Neural progenitor cell (in vitro differentiated cells): ENCODE measurements around the gene TMCO4.

Experiments used
- EZH2 ChIP-seq: fragments of 200-600 bp; sonication (generic); IDR thresholded peaks from 2 replicates; pipeline ENCODE4 v1.6.1; 2017; ENCODE audit warnings: antibody characterized with exemption, mild to moderate bottlenecking, moderate library complexity
- EZH2phosphoT487 ChIP-seq: fragments of 200-600 bp; sonication (generic); IDR thresholded peaks from 2 replicates; pipeline ENCODE4 v1.6.1; 2017; ENCODE audit warnings: antibody characterized with exemption
- TF ChIP-seq, protein P1 (sequence below): fragments of 200-600 bp; sonication (generic); IDR thresholded peaks from 2 replicates; pipeline ENCODE4 v1.5.1; 2017; ENCODE audit warnings: antibody characterized with exemption, mild to moderate bottlenecking

DNA sequence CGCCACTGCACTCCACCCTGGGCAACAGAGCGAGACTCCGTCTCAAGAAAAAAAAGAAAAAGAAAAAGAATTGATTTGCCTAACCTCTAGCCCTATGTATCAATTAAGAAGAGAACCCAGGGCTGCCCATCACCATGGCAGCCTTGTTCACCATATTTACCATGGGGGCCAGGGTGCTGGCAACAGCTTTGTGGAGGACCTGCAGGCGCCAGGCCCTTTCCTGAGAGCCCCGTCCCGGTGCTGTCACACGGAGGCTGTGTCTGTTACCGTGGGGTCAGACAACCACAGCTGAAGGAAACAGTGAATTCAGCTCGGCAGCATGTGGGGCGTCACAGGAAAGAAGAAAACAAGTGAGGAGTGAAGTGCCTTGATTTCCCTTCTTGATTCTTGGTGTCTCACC is 162.1 kb downstream of the TMCO4 start:
- TF ChIP-seq, protein P1, sequence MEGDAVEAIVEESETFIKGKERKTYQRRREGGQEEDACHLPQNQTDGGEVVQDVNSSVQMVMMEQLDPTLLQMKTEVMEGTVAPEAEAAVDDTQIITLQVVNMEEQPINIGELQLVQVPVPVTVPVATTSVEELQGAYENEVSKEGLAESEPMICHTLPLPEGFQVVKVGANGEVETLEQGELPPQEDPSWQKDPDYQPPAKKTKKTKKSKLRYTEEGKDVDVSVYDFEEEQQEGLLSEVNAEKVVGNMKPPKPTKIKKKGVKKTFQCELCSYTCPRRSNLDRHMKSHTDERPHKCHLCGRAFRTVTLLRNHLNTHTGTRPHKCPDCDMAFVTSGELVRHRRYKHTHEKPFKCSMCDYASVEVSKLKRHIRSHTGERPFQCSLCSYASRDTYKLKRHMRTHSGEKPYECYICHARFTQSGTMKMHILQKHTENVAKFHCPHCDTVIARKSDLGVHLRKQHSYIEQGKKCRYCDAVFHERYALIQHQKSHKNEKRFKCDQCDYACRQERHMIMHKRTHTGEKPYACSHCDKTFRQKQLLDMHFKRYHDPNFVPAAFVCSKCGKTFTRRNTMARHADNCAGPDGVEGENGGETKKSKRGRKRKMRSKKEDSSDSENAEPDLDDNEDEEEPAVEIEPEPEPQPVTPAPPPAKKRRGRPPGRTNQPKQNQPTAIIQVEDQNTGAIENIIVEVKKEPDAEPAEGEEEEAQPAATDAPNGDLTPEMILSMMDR, result no peak
- TF ChIP-seq EZH2, result no peak
- no peak for TF ChIP-seq EZH2phosphoT487
